Spleen (tissue), 7 donors: ENCODE results near the gene TMEM164.

Source experiments
- POLR2A ChIP-seq, 3 donors: fragments of 450-650 bp; IDR thresholded peaks; one replicate each; pipeline ENCODE4 v1.5.1; 2017; ENCODE audit warnings: antibody characterized with exemption in 3 of 3, mild to moderate bottlenecking in 1 of 3
- POLR2AphosphoS5 ChIP-seq, 3 donors: sonication (generic); formaldehyde crosslinking; IDR thresholded peaks; one replicate each; pipeline ENCODE4 v1.5.1; 2017; ENCODE audit warnings: antibody characterized with exemption in 3 of 3
- TF ChIP-seq, protein P1 (sequence below), 11 experiments: fragments of 200-600 bp in 7 of 11; fragments of 450-650 bp in 4 of 11; sonication (generic) in 4 of 11; IDR thresholded peaks in 8 of 11; conservative IDR thresholded peaks in 3 of 11; 1 replicate in 7 of 11; 2 replicates in 4 of 11; pipeline versions ENCODE4 v1.4.0 to v1.8.0; 2016 to 2021; ENCODE audit warnings: antibody characterized with exemption in 11 of 11, inconsistent platforms in 4 of 11, mild to moderate bottlenecking in 1 of 11
- donor health status: DM: no; HTN: no; CAD: no; lungs with moderate emphysema.
- donor health status: DM: no; HTN: no; CAD: no.
- donor health status: DM: no; HTN: no; CAD: no.

DNA sequence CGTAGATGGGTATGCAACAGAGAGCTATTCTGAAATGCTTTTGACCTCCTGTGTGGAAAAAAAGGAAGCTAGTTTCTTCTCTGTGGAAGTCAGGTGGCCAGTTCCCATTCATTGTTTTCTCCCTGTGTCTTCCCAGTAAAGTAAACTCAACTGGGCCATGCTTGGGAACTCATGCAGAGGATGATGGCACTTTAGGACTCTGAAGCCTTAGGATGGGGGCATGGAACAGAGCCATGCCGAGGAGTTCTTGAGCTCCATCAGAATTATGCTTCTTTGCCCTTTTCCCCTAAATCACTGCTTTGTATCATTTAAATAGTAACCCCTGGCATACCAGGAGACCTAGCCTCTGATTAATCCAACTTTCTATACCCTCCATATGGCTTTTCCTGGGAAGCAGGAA, 3.2 kb downstream of the TMEM164 start:
- TF ChIP-seq, protein P1, sequence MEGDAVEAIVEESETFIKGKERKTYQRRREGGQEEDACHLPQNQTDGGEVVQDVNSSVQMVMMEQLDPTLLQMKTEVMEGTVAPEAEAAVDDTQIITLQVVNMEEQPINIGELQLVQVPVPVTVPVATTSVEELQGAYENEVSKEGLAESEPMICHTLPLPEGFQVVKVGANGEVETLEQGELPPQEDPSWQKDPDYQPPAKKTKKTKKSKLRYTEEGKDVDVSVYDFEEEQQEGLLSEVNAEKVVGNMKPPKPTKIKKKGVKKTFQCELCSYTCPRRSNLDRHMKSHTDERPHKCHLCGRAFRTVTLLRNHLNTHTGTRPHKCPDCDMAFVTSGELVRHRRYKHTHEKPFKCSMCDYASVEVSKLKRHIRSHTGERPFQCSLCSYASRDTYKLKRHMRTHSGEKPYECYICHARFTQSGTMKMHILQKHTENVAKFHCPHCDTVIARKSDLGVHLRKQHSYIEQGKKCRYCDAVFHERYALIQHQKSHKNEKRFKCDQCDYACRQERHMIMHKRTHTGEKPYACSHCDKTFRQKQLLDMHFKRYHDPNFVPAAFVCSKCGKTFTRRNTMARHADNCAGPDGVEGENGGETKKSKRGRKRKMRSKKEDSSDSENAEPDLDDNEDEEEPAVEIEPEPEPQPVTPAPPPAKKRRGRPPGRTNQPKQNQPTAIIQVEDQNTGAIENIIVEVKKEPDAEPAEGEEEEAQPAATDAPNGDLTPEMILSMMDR (IDR thresholded peaks at IDR 0.05 in 8 of 11, conservative IDR thresholded peaks at IDR 0.05 in 3 of 11), result no peak
- no peak for TF ChIP-seq POLR2A (IDR thresholded peaks at IDR 0.05)
- no peak for TF ChIP-seq POLR2AphosphoS5 (IDR thresholded peaks at IDR 0.05)
